HEK293 (cell line): ENCODE data around the gene STK11.

Source experiments
- CTCF ChIA-PET: fragments of 350-600 bp; formaldehyde crosslinking; extraction: SDS; loops from one replicate; lab custom pipeline; 2021; ENCODE audit warnings: antibody characterized with exemption; lab: Yijun Ruan, JAX
- POLR2A ChIA-PET: fragments of 300-600 bp; formaldehyde crosslinking; extraction: SDS; loops from one replicate; lab custom pipeline; 2020; ENCODE audit warnings: antibody characterized with exemption, inconsistent platforms; lab: Yijun Ruan, JAX
- H3K27ac ChIP-seq: fragments of 200-500 bp; sonication (Bioruptor generic); 2 replicates; pipeline ENCODE4 v1.5.1; 2014; ENCODE audit warnings: low read depth, low read length, control low read depth, inconsistent platforms; ENCODE audit errors: extremely low read depth
- H3K36me3 ChIP-seq, 2 experiments: fragments of 200-500 bp in 1 of 2; sonication (Bioruptor generic) in 1 of 2; 1 replicate in 1 of 2; 2 replicates in 1 of 2; pipeline ENCODE4 v1.5.1; 2014 to 2017; ENCODE audit warnings: inconsistent platforms in 2 of 2, low read length in 2 of 2; ENCODE audit not compliant: control insufficient read depth in 2 of 2, insufficient read depth in 1 of 2
- H3K4me1 ChIP-seq: fragments of 200-500 bp; sonication (Bioruptor generic); 2 replicates; pipeline ENCODE4 v1.5.1; 2014; ENCODE audit warnings: mild to moderate bottlenecking, low read length, inconsistent platforms; ENCODE audit not compliant: control insufficient read depth, insufficient read depth
- H3K4me3 ChIP-seq: 2 replicates; pipeline ENCODE4 v1.5.1; 2011; ENCODE audit warnings: low read depth, mild to moderate bottlenecking, control low read depth, low read length, moderate library complexity
- H3K9me3 ChIP-seq: fragments of 200-500 bp; sonication (Bioruptor generic); 2 replicates; pipeline ENCODE4 v1.5.1; 2014; ENCODE audit warnings: low read depth, low read length, inconsistent platforms; ENCODE audit not compliant: control insufficient read depth, insufficient read depth
- BCL11B ChIP-seq: fragments of 450-650 bp; formaldehyde crosslinking; IDR thresholded peaks from 2 replicates; pipeline ENCODE4 v1.5.1; 2016; ENCODE audit warnings: low read depth, missing biosample characterization, missing genetic modification characterization
- FEZF1 ChIP-seq: fragments of 450-650 bp; formaldehyde crosslinking; IDR thresholded peaks from 2 replicates; pipeline ENCODE4 v1.5.1; 2016; ENCODE audit warnings: missing biosample characterization, missing genetic modification characterization
- GLIS1 ChIP-seq: fragments of 450-650 bp; formaldehyde crosslinking; IDR thresholded peaks from 2 replicates; pipeline ENCODE4 v1.5.1; 2016; ENCODE audit warnings: missing biosample characterization, missing genetic modification characterization
- KLF16 ChIP-seq: fragments of 450-650 bp; formaldehyde crosslinking; IDR thresholded peaks from 2 replicates; pipeline ENCODE4 v1.5.1; 2017; ENCODE audit warnings: missing biosample characterization, missing genetic modification characterization
- KLF9 ChIP-seq: fragments of 450-650 bp; formaldehyde crosslinking; IDR thresholded peaks from 2 replicates; pipeline ENCODE4 v1.5.1; 2016; ENCODE audit warnings: missing biosample characterization, missing genetic modification characterization, low read depth
- SCRT2 ChIP-seq: fragments of 450-650 bp; formaldehyde crosslinking; IDR thresholded peaks from 2 replicates; pipeline ENCODE4 v1.5.1; 2016; ENCODE audit warnings: missing biosample characterization, missing genetic modification characterization
- SP2 ChIP-seq: fragments of 450-650 bp; formaldehyde crosslinking; IDR thresholded peaks from 2 replicates; pipeline ENCODE4 v1.5.1; 2016; ENCODE audit warnings: missing biosample characterization, missing genetic modification characterization
- SP3 ChIP-seq: fragments of 450-650 bp; formaldehyde crosslinking; IDR thresholded peaks from 2 replicates; pipeline ENCODE4 v1.5.1; 2016; ENCODE audit warnings: missing biosample characterization, missing genetic modification characterization
- SP7 ChIP-seq: fragments of 450-650 bp; formaldehyde crosslinking; IDR thresholded peaks from 2 replicates; pipeline ENCODE4 v1.5.1; 2016; ENCODE audit warnings: missing biosample characterization, missing genetic modification characterization
- YY1 ChIP-seq: fragments of 450-650 bp; formaldehyde crosslinking; IDR thresholded peaks from 2 replicates; pipeline ENCODE4 v1.5.1; 2018; ENCODE audit warnings: missing biosample characterization, missing genetic modification characterization
- ZBTB7A ChIP-seq: fragments of 450-650 bp; formaldehyde crosslinking; IDR thresholded peaks from 2 replicates; pipeline ENCODE4 v1.5.1; 2016; ENCODE audit warnings: low read depth, missing biosample characterization, missing genetic modification characterization
- ZBTB8A ChIP-seq: fragments of 450-650 bp; formaldehyde crosslinking; IDR thresholded peaks from 2 replicates; pipeline ENCODE4 v1.5.1; 2016; ENCODE audit warnings: missing biosample characterization, missing genetic modification characterization
- ZIC2 ChIP-seq: fragments of 450-650 bp; formaldehyde crosslinking; IDR thresholded peaks from 2 replicates; pipeline ENCODE4 v1.5.1; 2016; ENCODE audit warnings: missing biosample characterization, missing genetic modification characterization
- ZNF2 ChIP-seq: fragments of 450-650 bp; formaldehyde crosslinking; IDR thresholded peaks from 2 replicates; pipeline ENCODE4 v1.5.1; 2016; ENCODE audit warnings: missing biosample characterization, missing genetic modification characterization
- ZNF629 ChIP-seq: fragments of 450-650 bp; formaldehyde crosslinking; IDR thresholded peaks from 2 replicates; pipeline ENCODE4 v1.5.1; 2017; ENCODE audit warnings: missing biosample characterization, missing genetic modification characterization
- ZNF660 ChIP-seq: fragments of 450-650 bp; IDR thresholded peaks from 2 replicates; pipeline ENCODE4 v1.5.1; 2018; ENCODE audit warnings: missing biosample characterization, mild to moderate bottlenecking, missing genetic modification characterization
- ZNF76 ChIP-seq: fragments of 450-650 bp; formaldehyde crosslinking; IDR thresholded peaks from 2 replicates; pipeline ENCODE4; 2016; ENCODE audit warnings: low read depth, missing biosample characterization, missing genetic modification characterization, borderline replicate concordance
- ZNF843 ChIP-seq: fragments of 450-650 bp; formaldehyde crosslinking; IDR thresholded peaks from 2 replicates; pipeline ENCODE4 v1.5.1; 2016; ENCODE audit warnings: missing biosample characterization, missing genetic modification characterization
- ZSCAN23 ChIP-seq: fragments of 450-650 bp; formaldehyde crosslinking; IDR thresholded peaks from 2 replicates; pipeline ENCODE4 v1.5.1; 2016; ENCODE audit warnings: missing biosample characterization, missing genetic modification characterization
- TF ChIP-seq, protein P1 (sequence below): sonication (generic); formaldehyde crosslinking; IDR thresholded peaks from 2 replicates; pipeline ENCODE4 v1.8.1; 2022; ENCODE audit warnings: mild to moderate bottlenecking, moderate library complexity, missing genetic modification reagents
- TF ChIP-seq, protein P2 (sequence below): fragments of 450-650 bp; formaldehyde crosslinking; IDR thresholded peaks from 2 replicates; pipeline ENCODE4 v1.5.1; 2016; ENCODE audit warnings: missing biosample characterization, missing genetic modification characterization
- TF ChIP-seq, protein P3 (sequence below): fragments of 450-650 bp; formaldehyde crosslinking; IDR thresholded peaks from 2 replicates; pipeline ENCODE4 v1.5.1; 2016; ENCODE audit warnings: missing biosample characterization, missing genetic modification characterization
- TF ChIP-seq, protein P4 (sequence below): fragments of 450-650 bp; formaldehyde crosslinking; IDR thresholded peaks from 2 replicates; pipeline ENCODE4 v1.5.1; 2016; ENCODE audit warnings: missing biosample characterization, missing genetic modification characterization
- TF ChIP-seq, protein P5 (sequence below): fragments of 450-650 bp; formaldehyde crosslinking; IDR thresholded peaks from 2 replicates; pipeline ENCODE4 v1.5.1; 2016; ENCODE audit warnings: missing biosample characterization, missing genetic modification characterization

The STK11 gene, protein sequence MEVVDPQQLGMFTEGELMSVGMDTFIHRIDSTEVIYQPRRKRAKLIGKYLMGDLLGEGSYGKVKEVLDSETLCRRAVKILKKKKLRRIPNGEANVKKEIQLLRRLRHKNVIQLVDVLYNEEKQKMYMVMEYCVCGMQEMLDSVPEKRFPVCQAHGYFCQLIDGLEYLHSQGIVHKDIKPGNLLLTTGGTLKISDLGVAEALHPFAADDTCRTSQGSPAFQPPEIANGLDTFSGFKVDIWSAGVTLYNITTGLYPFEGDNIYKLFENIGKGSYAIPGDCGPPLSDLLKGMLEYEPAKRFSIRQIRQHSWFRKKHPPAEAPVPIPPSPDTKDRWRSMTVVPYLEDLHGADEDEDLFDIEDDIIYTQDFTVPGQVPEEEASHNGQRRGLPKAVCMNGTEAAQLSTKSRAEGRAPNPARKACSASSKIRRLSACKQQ

DNA sequence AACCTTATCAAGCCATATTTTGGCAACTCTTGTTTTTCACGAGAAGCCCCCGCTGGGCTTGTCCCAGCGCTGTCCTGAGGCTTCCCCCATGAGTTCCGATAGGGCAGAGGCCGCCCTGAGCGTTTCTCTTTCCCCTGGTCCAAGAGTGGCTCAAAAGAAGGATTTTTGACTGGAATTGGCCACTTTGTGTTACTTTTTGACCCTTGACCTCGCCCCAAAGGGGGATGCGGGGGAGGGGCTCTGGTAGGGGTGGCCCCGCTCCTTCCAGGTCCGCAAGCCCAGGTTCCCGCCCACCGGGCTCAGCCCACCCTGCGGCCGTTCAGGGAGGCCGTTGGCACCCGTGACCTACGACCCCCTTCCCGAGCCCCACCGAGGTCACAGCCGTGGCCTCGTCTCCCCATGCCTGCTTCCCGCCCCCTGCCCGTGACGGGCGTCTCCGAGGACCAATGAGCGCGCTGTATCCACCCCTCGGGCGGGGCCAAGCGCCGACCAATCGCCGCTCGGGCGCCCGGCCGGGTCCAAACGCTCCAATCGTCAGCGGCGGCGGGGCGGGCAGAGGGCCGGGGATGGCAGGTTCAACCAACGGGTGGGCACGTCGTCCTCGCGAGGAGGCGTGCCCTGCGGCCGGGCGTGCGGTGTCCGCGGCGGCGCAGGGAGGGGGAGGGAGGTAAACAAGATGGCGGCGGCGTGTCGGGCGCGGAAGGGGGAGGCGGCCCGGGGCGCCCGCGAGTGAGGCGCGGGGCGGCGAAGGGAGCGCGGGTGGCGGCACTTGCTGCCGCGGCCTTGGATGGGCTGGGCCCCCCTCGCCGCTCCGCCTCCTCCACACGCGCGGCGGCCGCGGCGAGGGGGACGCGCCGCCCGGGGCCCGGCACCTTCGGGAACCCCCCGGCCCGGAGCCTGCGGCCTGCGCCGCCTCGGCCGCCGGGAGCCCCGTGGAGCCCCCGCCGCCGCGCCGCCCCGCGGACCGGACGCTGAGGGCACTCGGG lies at the start of gene STK11:
Gene STK11 (plus strand): TSS at position 665 of the 986 bp plus-strand sequence. CDS start 1,136 bp downstream, outside the sequence.
- ChIA-PET CTCF (interaction anchor here (0.7 to 3.0 kb wide), 3 partner anchors 11 to 133 kb away, joined by 3 to 24 read pairs (median 7); no protein-coding TSS in a partner anchor), POLR2A (no interaction called here)
- Histone ChIP-seq H3K4me3 (peak within 1 kb of the TSS; percentile 53), H3K4me1 (peaks cover 7% of the 10 kb centered on the region), H3K9me3 (no peaks in the 10 kb centered on the region), H3K27ac (peak within 1 kb of the TSS; percentile 99), H3K36me3 (peaks cover 3 to 25% of the 10 kb centered on the region in 2 experiments; a peak in 2 of 3 replicates)
- TF ChIP-seq, protein P1, sequence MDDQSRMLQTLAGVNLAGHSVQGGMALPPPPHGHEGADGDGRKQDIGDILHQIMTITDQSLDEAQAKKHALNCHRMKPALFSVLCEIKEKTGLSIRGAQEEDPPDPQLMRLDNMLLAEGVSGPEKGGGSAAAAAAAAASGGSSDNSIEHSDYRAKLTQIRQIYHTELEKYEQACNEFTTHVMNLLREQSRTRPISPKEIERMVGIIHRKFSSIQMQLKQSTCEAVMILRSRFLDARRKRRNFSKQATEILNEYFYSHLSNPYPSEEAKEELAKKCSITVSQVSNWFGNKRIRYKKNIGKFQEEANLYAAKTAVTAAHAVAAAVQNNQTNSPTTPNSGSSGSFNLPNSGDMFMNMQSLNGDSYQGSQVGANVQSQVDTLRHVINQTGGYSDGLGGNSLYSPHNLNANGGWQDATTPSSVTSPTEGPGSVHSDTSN = peak; percentile 94
- TF ChIP-seq ZNF629 (tag by site-specific recombination) (0 out of 2 replicates have a peak, but pooled peaks have one; percentile 27), SP2 (tag by site-specific recombination) (peak; percentile 99), ZNF843 (tag by site-specific recombination) (no peak), ZIC2 (tag by site-specific recombination) (peak; percentile 30; the same call in 1 of the 2 replicates), SP7 (peak; percentile 73), BCL11B (tag by site-specific recombination) (peak; percentile 99), GLIS1 (peak; percentile 40; the same call in 1 of the 2 replicates), KLF9 (peak; percentile 74), SP3 (tag by site-specific recombination) (peak; percentile 98), FEZF1 (peak; percentile 57), YY1 (tag by site-specific recombination) (peak; percentile 74), ZNF660 (peak; percentile 11; the same call in 1 of the 2 replicates), SCRT2 (tag by site-specific recombination) (no peak), KLF16 (tag by site-specific recombination) (peak; percentile 73; the same call in 1 of the 2 replicates), ZBTB7A (peak; percentile 97), ZNF2 (tag by site-specific recombination) (no peak), ZNF76 (0 out of 2 replicates have a peak, but pooled peaks have one; percentile 37), ZBTB8A (tag by site-specific recombination) (peak; percentile 72), ZSCAN23 (0 out of 2 replicates have a peak, but pooled peaks have one; percentile 56)
- TF ChIP-seq, protein P2, sequence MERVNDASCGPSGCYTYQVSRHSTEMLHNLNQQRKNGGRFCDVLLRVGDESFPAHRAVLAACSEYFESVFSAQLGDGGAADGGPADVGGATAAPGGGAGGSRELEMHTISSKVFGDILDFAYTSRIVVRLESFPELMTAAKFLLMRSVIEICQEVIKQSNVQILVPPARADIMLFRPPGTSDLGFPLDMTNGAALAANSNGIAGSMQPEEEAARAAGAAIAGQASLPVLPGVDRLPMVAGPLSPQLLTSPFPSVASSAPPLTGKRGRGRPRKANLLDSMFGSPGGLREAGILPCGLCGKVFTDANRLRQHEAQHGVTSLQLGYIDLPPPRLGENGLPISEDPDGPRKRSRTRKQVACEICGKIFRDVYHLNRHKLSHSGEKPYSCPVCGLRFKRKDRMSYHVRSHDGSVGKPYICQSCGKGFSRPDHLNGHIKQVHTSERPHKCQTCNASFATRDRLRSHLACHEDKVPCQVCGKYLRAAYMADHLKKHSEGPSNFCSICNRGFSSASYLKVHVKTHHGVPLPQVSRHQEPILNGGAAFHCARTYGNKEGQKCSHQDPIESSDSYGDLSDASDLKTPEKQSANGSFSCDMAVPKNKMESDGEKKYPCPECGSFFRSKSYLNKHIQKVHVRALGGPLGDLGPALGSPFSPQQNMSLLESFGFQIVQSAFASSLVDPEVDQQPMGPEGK (tag by site-specific recombination) = peak; percentile 96
- TF ChIP-seq, protein P3, sequence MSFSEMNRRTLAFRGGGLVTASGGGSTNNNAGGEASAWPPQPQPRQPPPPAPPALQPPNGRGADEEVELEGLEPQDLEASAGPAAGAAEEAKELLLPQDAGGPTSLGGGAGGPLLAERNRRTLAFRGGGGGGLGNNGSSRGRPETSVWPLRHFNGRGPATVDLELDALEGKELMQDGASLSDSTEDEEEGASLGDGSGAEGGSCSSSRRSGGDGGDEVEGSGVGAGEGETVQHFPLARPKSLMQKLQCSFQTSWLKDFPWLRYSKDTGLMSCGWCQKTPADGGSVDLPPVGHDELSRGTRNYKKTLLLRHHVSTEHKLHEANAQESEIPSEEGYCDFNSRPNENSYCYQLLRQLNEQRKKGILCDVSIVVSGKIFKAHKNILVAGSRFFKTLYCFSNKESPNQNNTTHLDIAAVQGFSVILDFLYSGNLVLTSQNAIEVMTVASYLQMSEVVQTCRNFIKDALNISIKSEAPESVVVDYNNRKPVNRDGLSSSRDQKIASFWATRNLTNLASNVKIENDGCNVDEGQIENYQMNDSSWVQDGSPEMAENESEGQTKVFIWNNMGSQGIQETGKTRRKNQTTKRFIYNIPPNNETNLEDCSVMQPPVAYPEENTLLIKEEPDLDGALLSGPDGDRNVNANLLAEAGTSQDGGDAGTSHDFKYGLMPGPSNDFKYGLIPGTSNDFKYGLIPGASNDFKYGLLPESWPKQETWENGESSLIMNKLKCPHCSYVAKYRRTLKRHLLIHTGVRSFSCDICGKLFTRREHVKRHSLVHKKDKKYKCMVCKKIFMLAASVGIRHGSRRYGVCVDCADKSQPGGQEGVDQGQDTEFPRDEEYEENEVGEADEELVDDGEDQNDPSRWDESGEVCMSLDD = peak; percentile 99
- TF ChIP-seq, protein P4, sequence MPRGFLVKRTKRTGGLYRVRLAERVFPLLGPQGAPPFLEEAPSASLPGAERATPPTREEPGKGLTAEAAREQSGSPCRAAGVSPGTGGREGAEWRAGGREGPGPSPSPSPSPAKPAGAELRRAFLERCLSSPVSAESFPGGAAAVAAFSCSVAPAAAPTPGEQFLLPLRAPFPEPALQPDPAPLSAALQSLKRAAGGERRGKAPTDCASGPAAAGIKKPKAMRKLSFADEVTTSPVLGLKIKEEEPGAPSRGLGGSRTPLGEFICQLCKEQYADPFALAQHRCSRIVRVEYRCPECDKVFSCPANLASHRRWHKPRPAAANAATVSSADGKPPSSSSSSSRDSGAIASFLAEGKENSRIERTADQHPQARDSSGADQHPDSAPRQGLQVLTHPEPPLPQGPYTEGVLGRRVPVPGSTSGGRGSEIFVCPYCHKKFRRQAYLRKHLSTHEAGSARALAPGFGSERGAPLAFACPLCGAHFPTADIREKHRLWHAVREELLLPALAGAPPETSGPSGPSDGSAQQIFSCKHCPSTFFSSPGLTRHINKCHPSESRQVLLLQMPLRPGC (tag by site-specific recombination) = peak; percentile 50
- TF ChIP-seq, protein P5, sequence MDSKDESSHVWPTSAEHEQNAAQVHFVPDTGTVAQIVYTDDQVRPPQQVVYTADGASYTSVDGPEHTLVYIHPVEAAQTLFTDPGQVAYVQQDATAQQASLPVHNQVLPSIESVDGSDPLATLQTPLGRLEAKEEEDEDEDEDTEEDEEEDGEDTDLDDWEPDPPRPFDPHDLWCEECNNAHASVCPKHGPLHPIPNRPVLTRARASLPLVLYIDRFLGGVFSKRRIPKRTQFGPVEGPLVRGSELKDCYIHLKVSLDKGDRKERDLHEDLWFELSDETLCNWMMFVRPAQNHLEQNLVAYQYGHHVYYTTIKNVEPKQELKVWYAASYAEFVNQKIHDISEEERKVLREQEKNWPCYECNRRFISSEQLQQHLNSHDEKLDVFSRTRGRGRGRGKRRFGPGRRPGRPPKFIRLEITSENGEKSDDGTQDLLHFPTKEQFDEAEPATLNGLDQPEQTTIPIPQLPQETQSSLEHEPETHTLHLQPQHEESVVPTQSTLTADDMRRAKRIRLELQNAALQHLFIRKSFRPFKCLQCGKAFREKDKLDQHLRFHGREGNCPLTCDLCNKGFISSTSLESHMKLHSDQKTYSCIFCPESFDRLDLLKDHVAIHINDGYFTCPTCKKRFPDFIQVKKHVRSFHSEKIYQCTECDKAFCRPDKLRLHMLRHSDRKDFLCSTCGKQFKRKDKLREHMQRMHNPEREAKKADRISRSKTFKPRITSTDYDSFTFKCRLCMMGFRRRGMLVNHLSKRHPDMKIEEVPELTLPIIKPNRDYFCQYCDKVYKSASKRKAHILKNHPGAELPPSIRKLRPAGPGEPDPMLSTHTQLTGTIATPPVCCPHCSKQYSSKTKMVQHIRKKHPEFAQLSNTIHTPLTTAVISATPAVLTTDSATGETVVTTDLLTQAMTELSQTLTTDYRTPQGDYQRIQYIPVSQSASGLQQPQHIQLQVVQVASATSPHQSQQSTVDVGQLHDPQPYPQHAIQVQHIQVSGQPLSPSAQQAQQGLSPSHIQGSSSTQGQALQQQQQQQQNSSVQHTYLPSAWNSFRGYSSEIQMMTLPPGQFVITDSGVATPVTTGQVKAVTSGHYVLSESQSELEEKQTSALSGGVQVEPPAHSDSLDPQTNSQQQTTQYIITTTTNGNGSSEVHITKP (tag by site-specific recombination) = peak; percentile 46
